CD4-positive, alpha-beta T cell treated with Interleukin-4 for 4 hours (primary cell): Measurements from ENCODE around the gene OR8D1.

Source experiments
- DNase-seq: peaks from one replicate; pipeline ENCODE4 v3.0.0-alpha.2; 2020

Gene OR8D1

GRCh38 chr11:124313849-124314248 lies at the start of gene OR8D1:
OR8D1 (minus strand) TSS chr11:124313949; CDS start chr11:124310766, 3,183 bp downstream.
- DNase-seq = no peak

GRCh38 chr11:124359566-124359965 lies 45.8 kb upstream of the OR8D1 start:
- DNase-seq = no peak

DNA sequence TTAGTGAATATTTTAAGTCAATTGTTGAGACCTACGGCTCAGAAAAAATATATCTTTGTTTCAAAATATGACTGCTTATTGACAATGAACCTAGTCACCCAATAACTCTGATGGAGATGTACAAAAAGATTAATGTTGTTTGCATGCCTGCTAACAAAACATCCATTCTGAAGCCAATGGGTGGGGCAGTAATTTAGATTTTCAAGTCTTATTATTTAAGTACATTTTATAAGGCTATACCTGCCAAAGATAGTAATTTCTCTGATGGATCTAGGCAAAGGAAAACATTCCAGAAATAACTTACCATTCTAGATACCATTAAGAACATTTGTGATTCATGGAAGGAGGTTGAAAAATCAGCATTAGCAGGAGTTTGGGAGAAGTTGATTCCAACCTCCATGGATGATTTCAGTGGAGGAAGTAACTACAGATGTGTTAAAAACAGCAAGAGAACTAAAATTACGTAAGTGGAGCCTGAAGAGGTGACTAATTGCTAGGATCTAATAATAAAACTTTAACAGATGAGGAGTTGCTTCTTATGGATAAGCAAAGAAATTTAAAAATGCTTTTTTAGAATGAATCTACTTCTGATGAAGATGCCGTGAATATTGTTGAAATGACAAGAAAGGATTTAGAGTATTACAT lies 32.7 kb upstream of the OR8D1 start:
- no peak for DNase-seq

GRCh38 chr11:124344346-124344745 lies 30.6 kb upstream of the OR8D1 start:
- no peak for DNase-seq

GRCh38 chr11:124340142-124340447 lies 26.3 kb upstream of the OR8D1 start:
- no peak for DNase-seq

DNA sequence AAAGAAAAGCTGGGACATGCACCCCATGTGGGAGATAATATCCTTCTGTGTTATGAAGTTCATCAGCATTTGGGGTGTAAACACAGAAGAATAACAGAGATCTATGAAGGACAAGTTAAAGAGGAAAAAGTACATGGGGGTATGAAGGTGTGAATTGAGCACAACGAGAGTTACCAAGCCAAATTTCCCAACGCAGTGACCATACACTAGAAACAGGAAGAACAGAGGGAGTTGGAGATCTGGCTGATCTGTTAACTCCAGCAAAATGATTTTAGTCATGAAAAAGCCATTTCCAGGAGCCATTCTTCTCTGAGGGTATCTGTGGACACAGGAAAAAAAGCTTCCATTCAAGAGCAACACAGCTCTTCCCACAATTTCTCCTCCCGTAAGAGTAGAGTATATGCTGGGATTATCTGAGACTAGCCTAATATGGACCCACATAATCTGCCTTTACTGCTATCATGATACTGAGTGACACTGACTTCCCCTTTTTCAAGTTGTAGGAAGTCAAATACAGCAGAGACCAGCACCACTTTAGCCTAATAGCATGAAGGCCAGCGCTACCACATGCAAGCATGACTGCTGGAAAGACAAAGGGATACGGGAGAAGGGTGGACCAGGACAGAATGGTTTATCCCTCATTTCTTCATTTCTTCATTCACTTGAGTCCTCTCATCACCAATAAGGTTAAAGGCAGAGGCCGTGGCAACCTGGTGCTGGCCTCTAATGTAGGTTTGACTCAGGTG lies 25.8 kb upstream of the OR8D1 start:
- no peak for DNase-seq

DNA sequence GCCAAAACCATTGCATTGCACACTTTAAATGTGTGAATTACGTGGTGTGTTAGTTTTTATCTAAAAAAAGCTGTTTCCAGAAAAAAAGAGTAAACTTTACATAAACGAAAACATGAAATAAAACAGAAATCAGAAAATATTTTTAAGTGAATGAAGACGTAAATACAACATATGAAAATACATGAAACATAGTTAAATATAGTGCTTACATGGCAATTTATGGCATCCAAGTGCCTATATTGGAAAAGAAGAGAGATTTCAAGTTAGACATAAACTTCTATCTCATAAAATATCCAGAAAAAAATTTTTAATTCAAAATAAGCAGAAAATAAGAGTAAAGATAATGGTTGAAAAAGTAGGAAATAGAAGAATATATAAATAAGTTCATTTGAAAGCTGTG lies 18.1 kb upstream of the OR8D1 start:
- DNase-seq = no peak

- no peak for DNase-seq
These were observed 16.2 kb upstream of the OR8D1 start for GRCh38 chr11:124329787-124330478.

DNA sequence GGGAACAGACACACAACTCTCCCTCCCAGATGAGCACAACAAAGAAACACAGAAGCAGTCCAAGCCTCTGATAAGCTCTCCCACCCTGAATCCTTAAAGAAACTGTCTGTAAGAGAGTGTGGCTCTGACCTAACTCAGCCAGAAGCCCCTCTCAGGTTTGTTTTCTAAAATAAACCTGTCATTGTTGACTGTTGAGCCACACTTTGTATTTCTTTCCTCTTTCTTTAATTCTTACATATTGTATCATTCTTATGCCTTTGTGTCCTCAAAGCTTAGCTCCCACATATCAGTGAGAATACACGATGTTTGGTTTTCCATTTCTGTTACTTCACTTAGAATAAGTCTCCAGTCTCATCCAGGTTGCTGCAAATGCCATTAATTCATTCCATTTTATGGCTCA lies 14.0 kb upstream of the OR8D1 start:
- DNase-seq = no peak

DNA sequence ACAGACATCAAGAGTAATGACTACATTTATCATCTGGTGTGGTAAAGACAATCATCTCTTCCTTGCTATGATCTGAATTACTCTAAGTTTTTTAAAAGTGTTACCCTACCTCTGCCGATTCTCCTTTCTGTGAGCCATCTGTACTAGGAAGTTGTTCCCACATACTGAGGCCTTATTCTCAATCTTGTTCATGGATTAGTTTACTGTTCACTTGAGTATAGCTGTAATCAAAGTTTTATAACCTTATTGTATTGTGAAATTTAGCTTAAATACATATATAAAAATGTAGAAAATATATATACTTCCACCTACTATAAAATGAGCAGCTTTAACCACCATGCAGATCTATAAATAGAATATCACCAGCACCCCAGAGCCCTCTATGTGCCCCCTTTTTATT lies 8.6 kb upstream of the OR8D1 start:
- no peak for DNase-seq

DNA sequence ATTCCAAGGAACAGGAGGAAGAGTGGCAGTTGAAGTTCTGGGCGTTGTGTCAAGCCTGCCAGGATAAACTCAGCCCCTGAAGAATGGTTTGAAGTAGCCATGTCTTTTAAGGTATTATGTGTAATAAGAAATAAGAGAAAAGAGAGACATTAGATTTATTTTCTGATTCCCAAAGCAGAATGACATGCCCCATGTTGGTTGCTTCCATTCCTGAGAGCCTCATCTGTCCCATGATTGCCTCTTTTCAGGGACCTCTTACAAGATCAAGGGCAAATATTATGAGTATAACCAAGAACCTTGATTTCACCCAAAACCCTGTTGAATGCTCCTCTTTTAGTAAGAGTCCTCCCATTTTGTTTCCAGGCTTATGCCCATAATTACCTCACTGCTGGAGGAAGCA lies 6.3 kb upstream of the OR8D1 start, which contains the start of gene OR8D2:
TSS of gene OR8D2 (minus strand) at position 101 of the 400 bp plus-strand sequence. CDS start at position 101, 0 bp downstream.
- no peak for DNase-seq

DNA sequence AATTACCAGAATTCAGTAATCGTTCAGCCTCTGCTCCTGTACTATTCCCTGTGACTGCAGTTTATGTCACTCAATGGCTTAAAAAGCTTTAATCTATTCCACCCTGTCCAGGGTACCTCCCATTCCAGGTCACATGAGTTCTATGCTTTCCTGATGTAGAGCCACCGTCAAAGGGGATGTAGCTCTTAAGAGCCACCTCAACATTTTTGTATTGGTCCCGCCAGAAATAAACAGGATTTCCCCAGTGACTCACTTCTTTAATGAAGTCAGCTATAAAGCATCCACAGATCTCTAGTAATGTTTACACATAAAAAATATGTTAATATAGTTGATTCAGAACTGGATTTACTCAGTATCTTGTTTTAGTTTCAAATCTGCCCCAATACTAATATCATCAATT lies 1.3 kb upstream of the OR8D1 start:
- no peak for DNase-seq

DNA sequence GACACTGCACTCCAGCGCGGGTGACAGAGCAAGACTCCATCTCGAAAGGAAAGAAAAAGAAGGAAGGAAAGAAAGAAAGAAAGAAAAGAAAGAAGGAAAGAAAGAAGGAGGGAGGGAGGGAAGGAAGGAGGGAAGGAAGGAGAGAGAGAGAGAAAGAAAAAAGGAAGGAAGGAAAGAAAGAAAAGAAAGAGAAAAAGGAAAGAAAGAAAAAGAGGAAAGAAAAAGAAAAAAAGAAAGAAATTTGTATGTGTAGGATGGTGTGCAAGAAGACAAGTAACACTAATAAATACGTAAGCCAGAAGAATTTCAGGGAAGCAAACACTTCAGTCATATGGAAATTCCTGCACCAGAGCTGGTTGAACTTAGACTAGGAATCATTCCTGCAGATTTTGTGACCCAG lies 618 bp downstream of the OR8D1 start:
- DNase-seq = no peak

GRCh38 chr11:124311670-124312069 lies 2.1 kb downstream of the OR8D1 start:
- DNase-seq = no peak

DNA sequence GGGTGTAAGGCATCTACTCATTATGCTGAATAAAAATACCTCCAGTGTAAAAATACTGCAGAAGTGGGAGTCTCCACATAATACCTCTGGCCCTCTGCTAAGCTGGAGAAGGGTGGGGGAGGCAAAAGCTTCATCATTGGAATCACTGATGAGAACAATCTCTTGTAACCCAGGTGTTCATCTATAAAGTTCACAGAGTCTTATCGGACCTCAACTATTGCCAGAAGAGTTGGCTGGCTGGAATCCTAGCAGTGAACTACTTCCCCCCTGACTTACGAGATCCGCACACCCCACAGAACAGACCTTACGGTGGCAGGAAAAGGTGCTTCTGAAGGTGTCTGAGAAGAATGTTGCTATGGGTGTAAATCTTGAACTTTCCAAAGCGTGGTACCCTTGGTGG lies 2.5 kb downstream of the OR8D1 start:
- DNase-seq = no peak

- DNase-seq = no peak
These were observed 3.0 kb downstream of the OR8D1 start for GRCh38 chr11:124310721-124311120.

DNA sequence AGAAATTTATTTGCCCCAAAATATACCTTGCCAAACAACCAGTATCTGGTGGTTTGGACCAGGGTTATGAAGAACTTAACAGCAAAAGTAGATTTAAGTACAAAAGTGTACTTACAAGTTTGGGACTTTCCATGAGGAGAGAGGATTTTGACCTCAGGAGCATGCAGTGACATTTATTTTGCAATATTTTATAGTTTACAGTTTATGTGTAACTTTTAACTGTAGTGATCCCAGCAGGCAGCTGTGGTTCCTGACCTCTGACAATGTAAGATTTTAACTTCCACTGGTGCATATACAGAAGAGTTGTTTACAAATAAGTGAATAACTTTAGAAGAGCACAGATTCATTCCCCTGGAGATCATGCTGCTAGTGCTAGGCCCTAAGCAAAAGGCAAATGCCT lies 6.7 kb downstream of the OR8D1 start:
- DNase-seq = no peak

- DNase-seq = no peak
These were observed 11.2 kb downstream of the OR8D1 start for GRCh38 chr11:124302347-124303125.

GRCh38 chr11:124301548-124301947 lies 12.2 kb downstream of the OR8D1 start:
- DNase-seq = no peak

GRCh38 chr11:124297921-124298320 lies 15.8 kb downstream of the OR8D1 start:
- no peak for DNase-seq

DNA sequence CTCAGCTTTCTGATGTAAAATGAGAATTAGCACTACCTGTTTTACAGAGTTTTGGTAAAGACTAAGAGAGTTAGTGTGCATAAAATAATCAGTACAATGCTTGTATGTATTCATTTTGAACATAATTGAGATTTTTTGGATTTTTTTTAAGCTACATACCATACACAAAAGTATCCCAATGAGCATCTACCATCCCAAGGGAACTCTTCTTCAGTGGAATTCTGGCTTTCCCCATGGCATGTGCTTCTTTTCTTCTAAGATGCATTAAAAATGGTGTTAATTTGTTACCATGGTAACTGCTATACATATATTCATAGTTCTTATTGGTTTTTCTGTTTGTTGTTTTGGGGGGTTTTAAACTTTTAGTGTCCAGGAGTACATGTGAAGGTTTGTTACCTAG lies 17.7 kb downstream of the OR8D1 start:
- no peak for DNase-seq

DNA sequence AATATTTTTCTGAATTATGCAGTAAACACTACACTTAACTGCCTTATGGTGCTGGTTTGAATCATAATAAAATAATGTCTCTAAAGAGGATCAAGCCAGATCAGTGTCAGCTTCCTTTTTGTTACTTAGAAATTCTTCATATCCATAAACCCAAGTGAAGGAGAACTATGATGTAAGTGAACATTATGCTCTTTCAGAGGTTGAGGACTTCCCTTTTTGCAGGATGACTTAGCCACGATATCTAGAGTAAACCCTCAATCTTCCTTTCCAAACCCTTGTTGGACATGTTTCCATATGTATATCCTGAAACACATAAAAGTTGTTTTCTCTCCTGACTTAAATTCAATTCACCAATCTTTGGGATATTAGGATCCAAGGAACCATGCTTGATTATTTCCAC lies 19.1 kb downstream of the OR8D1 start:
- no peak for DNase-seq

- no peak for DNase-seq
These were observed 28.0 kb downstream of the OR8D1 start for GRCh38 chr11:124285610-124286344.
